OCI-LY1 (cell line): Measurements from ENCODE around the gene SLC38A8.

Source experiments
- H2AFZ ChIP-seq: fragments of 200-600 bp; sonication (generic), shearing (Covaris generic); 2 replicates; pipeline ENCODE4 v1.6.0; 2014; ENCODE audit warnings: antibody characterized with exemption, mild to moderate bottlenecking, low read length
- H3F3A ChIP-seq: fragments of 200-600 bp; sonication (generic), shearing (Covaris generic); 2 replicates; pipeline ENCODE4 v1.6.0; 2014; ENCODE audit warnings: mild to moderate bottlenecking, antibody characterized with exemption, low read length, moderate library complexity; ENCODE audit not compliant: insufficient read depth
- H3K27ac ChIP-seq: fragments of 200-600 bp; sonication (generic); 2 replicates; pipeline ENCODE4 v1.5.1; 2014; ENCODE audit warnings: low read length, mixed run types, mild to moderate bottlenecking, low read depth; ENCODE audit not compliant: poor library complexity, severe bottlenecking
- H3K27me3 ChIP-seq: fragments of 200-600 bp; sonication (generic); 2 replicates; pipeline ENCODE4 v1.6.0; 2014; ENCODE audit warnings: antibody characterized with exemption, mild to moderate bottlenecking, low read length, moderate library complexity; ENCODE audit not compliant: insufficient read depth
- H3K36me3 ChIP-seq: fragments of 200-600 bp; sonication (generic); 2 replicates; pipeline ENCODE4 v1.6.1; 2014; ENCODE audit warnings: mild to moderate bottlenecking, antibody characterized with exemption, low read length, moderate library complexity, mixed read lengths; ENCODE audit not compliant: insufficient read depth
- H3K4me1 ChIP-seq: fragments of 200-600 bp; sonication (generic); 2 replicates; pipeline ENCODE4 v1.5.1; 2014; ENCODE audit warnings: mild to moderate bottlenecking, low read length, moderate library complexity; ENCODE audit not compliant: insufficient read depth, severe bottlenecking
- H3K4me2 ChIP-seq: fragments of 200-600 bp; sonication (generic), shearing (Covaris generic); 2 replicates; pipeline ENCODE4 v1.6.1; 2014; ENCODE audit warnings: low read length
- H3K4me3 ChIP-seq: fragments of 200-600 bp; sonication (generic); 2 replicates; pipeline ENCODE4 v1.5.1; 2014; ENCODE audit warnings: low read length, low read depth, mild to moderate bottlenecking, mixed read lengths; ENCODE audit not compliant: poor library complexity, severe bottlenecking
- H3K79me2 ChIP-seq: fragments of 200-600 bp; shearing (Covaris generic); 2 replicates; pipeline ENCODE4 v1.6.1; 2016; ENCODE audit warnings: mixed run types, low read length, mixed read lengths; ENCODE audit not compliant: insufficient read depth
- H3K9ac ChIP-seq: fragments of 200-600 bp; sonication (generic), shearing (Covaris generic); 2 replicates; pipeline ENCODE4 v1.6.1; 2014; ENCODE audit warnings: mild to moderate bottlenecking, low read length, mixed read lengths
- H3K9me2 ChIP-seq: fragments of 200-600 bp; sonication (generic), shearing (Covaris generic); 2 replicates; pipeline ENCODE4 v1.6.1; 2014; ENCODE audit warnings: low read depth, mild to moderate bottlenecking, low read length, mixed read lengths
- H3K9me3 ChIP-seq: fragments of 200-600 bp; shearing (Covaris generic); 2 replicates; pipeline ENCODE4 v1.6.1; 2014; ENCODE audit warnings: low read length, mixed read lengths
- H4K20me1 ChIP-seq: fragments of 200-600 bp; sonication (generic), shearing (Covaris generic); 2 replicates; pipeline ENCODE4 v1.6.0; 2016; ENCODE audit warnings: mild to moderate bottlenecking, low read length; ENCODE audit not compliant: insufficient read depth
- EZH2 ChIP-seq: fragments of 200-600 bp; sonication (generic), shearing (Covaris generic); IDR thresholded peaks from 2 replicates; pipeline ENCODE4 v1.8.0; 2017; ENCODE audit warnings: borderline replicate concordance, mixed run types, mild to moderate bottlenecking, antibody characterized with exemption, low read length, moderate library complexity, mixed read lengths
- TF ChIP-seq, protein P1 (sequence below): fragments of 200-600 bp; sonication (generic), shearing (Covaris generic); IDR thresholded peaks from 2 replicates; pipeline ENCODE4 v1.5.1; 2017; ENCODE audit warnings: mild to moderate bottlenecking, antibody characterized with exemption, low read length, moderate library complexity, mixed read lengths

SLC38A8 gene

DNA sequence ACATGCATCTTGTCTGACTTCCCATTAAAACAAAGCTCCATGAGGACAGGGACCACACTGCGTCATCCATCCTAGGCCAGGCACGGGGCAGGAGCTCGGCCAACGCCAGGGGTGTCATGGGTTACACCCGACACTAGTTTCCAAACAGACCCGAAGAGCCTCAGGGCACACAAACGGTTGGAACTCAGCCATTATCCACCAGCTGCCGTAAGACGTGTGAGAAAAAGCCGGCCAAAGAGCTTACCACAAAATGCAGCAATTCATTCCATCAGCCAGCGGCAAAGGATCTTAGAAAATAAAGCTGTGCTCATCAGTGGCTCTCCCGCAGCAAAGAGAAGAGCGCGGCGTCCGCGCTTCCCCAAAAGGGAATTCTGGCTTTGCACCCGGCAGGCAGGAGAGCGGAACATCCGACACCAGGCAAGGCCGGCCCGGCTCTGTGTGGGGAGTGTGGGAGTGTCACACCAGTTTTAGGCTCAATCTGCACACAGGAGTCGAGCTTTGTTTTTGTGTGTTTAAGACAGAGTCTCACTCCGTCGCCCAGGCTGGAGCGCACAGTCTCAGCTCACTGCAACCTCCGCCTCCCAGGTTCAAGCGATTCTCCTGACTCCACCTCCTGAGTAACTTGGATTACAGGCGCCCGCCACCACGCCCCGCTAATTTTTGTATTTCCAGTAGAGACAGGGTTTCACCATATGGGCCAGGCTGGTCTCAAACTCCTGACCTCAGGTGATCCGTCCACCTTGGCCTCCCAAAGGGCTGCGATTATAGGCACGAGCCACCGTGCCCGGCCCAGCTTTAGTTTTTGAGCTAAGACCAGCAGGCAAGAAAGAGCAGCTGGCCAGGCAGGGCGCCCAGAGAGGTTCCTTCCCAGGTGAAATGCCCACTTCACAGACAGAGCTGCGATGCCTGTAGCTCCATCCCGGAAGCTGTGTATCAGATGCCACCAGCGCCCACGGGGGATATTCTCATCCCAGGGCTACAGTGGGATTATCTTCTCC is 1.5 kb downstream of the SLC38A8 start:
- Histone ChIP-seq H3K4me2 (no peak overlapping the region), H3K4me3 (no peak overlapping the region), H3K27ac (no peak overlapping the region), H3K9me3 (no peaks in the 10 kb centered on the region), H3K36me3 (no peaks in the 10 kb centered on the region), H4K20me1 (no peaks in the 10 kb centered on the region), H3K79me2 (no peaks in the 10 kb centered on the region), H3K27me3 (peaks cover 8% of the 10 kb centered on the region; the same call in 1 of the 2 replicates), H3F3A (no peaks in the 10 kb centered on the region), H3K9me2 (no peaks in the 10 kb centered on the region), H3K4me1 (no peaks in the 10 kb centered on the region), H3K9ac (no peak overlapping the region), H2AFZ (no peak overlapping the region)
- TF ChIP-seq, protein P1, sequence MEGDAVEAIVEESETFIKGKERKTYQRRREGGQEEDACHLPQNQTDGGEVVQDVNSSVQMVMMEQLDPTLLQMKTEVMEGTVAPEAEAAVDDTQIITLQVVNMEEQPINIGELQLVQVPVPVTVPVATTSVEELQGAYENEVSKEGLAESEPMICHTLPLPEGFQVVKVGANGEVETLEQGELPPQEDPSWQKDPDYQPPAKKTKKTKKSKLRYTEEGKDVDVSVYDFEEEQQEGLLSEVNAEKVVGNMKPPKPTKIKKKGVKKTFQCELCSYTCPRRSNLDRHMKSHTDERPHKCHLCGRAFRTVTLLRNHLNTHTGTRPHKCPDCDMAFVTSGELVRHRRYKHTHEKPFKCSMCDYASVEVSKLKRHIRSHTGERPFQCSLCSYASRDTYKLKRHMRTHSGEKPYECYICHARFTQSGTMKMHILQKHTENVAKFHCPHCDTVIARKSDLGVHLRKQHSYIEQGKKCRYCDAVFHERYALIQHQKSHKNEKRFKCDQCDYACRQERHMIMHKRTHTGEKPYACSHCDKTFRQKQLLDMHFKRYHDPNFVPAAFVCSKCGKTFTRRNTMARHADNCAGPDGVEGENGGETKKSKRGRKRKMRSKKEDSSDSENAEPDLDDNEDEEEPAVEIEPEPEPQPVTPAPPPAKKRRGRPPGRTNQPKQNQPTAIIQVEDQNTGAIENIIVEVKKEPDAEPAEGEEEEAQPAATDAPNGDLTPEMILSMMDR, result no peak
- no peak for TF ChIP-seq EZH2

DNA sequence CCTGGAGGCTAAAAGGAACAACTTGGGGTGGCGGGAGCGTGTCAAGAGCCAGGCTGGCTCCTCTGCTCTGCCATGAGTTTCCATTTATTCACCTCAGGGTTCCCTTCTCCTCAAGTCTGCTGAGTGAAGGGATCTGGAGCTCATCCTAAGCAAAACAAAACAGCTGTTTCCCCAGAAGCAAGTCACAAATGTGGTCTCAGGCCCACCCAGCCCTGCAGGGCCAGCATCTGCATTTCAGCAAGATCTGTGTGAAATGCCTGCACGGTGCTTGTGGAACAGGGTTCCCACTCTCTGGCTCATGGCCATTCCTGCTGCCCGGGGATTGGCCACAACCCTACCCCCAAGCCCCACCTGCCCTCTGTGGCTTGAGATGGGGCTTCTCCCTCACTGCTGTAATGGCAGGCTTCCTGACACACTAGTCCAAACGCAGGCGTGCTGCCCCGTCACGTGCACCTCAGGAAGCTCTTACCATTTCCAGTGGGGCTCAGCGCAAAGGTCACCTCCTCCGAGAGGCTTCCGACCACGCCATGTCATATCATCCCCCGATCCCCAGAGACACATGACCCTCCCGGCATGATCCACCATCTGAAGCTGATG is 2.3 kb downstream of the SLC38A8 start:
- H2AFZ ChIP-seq, result no peak overlapping the region
- H3K36me3 ChIP-seq, result no peaks in the 10 kb centered on the region; the same call in 1 of the 2 replicates
- H3K9ac ChIP-seq, result no peak overlapping the region
- no peak overlapping the region for H3K4me3 ChIP-seq
- TF ChIP-seq, protein P1, result no peak
- no peak for TF ChIP-seq EZH2
- H3K79me2 ChIP-seq, result no peaks in the 10 kb centered on the region
- no peaks in the 10 kb centered on the region for H3K4me1 ChIP-seq
- peaks cover 12% of the 10 kb centered on the region; the same call in 1 of the 2 replicates for H3K27me3 ChIP-seq
- no peak overlapping the region for H3K27ac ChIP-seq
- H4K20me1 ChIP-seq, result no peaks in the 10 kb centered on the region
- no peaks in the 10 kb centered on the region for H3K9me2 ChIP-seq
- H3K4me2 ChIP-seq, result no peak overlapping the region
- no peaks in the 10 kb centered on the region for H3F3A ChIP-seq
- no peaks in the 10 kb centered on the region for H3K9me3 ChIP-seq

DNA sequence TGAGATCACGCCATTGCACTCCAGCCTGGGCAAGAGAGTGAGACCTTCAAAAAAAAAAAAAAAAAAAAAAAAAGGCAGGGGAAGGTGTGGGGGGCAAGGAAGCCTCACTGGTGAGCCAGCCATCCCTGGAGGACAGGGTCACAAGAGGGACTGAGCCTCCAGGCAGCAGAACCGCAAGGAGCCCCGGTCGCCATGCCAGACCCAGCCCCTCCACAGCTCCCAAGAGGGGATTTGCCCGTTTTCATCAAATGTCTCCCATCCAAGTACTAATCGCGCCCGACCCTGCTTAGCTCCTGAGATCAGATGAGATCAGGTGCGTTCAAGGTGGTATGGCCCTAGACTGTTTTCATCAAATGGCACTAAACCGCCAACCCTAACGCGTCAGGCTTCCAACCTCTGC is 2.9 kb downstream of the SLC38A8 start:
- Histone ChIP-seq H3K27me3 (peaks cover 12% of the 10 kb centered on the region; the same call in 1 of the 2 replicates), H3K36me3 (no peaks in the 10 kb centered on the region; the same call in 1 of the 2 replicates), H3K79me2 (no peaks in the 10 kb centered on the region), H3K4me2 (no peak overlapping the region), H3K4me1 (no peaks in the 10 kb centered on the region), H4K20me1 (no peaks in the 10 kb centered on the region), H3K9ac (no peak overlapping the region), H3K27ac (no peak overlapping the region), H3K4me3 (no peak overlapping the region), H3F3A (no peaks in the 10 kb centered on the region), H2AFZ (no peak overlapping the region), H3K9me2 (no peaks in the 10 kb centered on the region), H3K9me3 (no peaks in the 10 kb centered on the region)
- TF ChIP-seq, protein P1, result no peak
- no peak for TF ChIP-seq EZH2
